Endothelial cell of umbilical vein (primary cell): ENCODE measurements around the gene PEMT.

ENCODE experiments used
- CTCF ChIP-seq, 2 donors: IDR thresholded peaks; 1 replicate in 1 of 2; 2 replicates in 1 of 2; pipeline ENCODE4 v1.5.1; 2011; ENCODE audit warnings: low read length in 2 of 2, mild to moderate bottlenecking in 2 of 2, moderate library complexity in 2 of 2, control low read depth in 1 of 2, inconsistent platforms in 1 of 2, low read depth in 1 of 2; ENCODE audit not compliant: insufficient read depth in 1 of 2; ENCODE audit errors: extremely low read depth in 1 of 2
- POLR2A ChIP-seq: IDR thresholded peaks from 2 replicates; pipeline ENCODE4 v1.6.1; 2012; ENCODE audit warnings: low read depth, mild to moderate bottlenecking, control low read depth, low read length

GRCh38 chr17:17566896-17567513, 24.5 kb downstream of the PEMT start:
- no peak for TF ChIP-seq POLR2A
- TF ChIP-seq CTCF (IDR thresholded peaks at IDR 0.05; ENCODE audit: extremely low read depth in 1 of 2, insufficient read depth in 1 of 2, low read depth in 1 of 2, low read length in 2 of 2): no peak
